Keratinocyte (primary cell): ENCODE data around the gene ABL1.

ENCODE experiments used
- EZH2 ChIP-seq: IDR thresholded peaks from one replicate; pipeline ENCODE4 v1.6.1; 2012; ENCODE audit warnings: inconsistent platforms, mild to moderate bottlenecking, low read length, moderate library complexity
- TF ChIP-seq, protein P1 (sequence below), 3 experiments: IDR thresholded peaks in 1 of 3; conservative IDR thresholded peaks in 1 of 3; optimal IDR thresholded peaks in 1 of 3; 2 replicates in 2 of 3; 3 replicates in 1 of 3; pipeline versions ENCODE3 to v1.5.1; 2011; ENCODE audit warnings: low read length in 3 of 3, mild to moderate bottlenecking in 3 of 3, moderate library complexity in 2 of 3, control low read depth in 1 of 3, inconsistent platforms in 1 of 3; ENCODE audit not compliant: insufficient read depth in 2 of 3; ENCODE audit errors: extremely low read depth in 1 of 3

DNA sequence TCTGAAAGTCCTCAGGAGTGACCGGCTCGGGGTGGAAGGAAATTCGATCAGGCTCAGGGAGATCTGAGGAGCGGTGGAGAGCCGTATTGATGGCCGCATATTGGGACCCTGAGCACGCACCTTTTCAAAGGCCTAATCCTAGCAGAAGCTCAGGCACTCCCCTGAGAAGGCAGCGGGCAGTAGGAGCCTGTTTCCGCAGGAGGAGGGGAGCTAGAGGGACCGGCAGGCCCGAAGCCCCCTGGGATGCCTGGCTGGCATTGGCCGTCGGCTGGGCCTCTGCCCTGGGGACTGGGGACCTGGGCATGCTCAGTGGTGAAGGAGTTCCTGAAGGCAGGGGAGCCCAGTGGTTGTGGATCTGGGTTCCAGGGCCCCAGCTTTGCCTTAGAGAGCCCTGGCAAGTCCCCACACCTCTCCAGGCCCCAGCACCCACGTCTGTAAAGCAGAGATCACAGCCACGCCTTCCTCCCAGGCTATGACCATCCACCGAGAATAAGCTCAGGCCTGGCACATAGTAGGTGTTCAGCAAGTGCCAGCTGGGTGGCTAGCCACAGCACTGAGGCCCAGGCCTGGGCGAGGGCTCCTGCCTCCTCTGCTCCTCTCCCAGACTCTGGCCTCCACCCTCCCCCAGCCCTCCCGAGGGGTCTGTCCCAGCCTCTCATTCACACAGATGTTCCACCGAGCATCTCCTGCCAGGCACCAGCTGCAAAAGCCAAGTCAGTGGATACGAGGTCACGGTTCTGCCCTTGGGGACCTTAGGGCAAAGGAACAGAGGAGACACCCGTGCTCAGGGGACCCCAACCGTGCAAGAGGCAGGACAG lies 78.8 kb downstream of the ABL1 start:
- TF ChIP-seq EZH2 = no peak
- TF ChIP-seq, protein P1, sequence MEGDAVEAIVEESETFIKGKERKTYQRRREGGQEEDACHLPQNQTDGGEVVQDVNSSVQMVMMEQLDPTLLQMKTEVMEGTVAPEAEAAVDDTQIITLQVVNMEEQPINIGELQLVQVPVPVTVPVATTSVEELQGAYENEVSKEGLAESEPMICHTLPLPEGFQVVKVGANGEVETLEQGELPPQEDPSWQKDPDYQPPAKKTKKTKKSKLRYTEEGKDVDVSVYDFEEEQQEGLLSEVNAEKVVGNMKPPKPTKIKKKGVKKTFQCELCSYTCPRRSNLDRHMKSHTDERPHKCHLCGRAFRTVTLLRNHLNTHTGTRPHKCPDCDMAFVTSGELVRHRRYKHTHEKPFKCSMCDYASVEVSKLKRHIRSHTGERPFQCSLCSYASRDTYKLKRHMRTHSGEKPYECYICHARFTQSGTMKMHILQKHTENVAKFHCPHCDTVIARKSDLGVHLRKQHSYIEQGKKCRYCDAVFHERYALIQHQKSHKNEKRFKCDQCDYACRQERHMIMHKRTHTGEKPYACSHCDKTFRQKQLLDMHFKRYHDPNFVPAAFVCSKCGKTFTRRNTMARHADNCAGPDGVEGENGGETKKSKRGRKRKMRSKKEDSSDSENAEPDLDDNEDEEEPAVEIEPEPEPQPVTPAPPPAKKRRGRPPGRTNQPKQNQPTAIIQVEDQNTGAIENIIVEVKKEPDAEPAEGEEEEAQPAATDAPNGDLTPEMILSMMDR (optimal IDR thresholded peaks at IDR 0.05 in 1 of 3, IDR thresholded peaks at IDR 0.05 in 1 of 3, conservative IDR thresholded peaks at IDR 0.05 in 1 of 3; ENCODE audit: extremely low read depth in 1 of 3, insufficient read depth in 2 of 3, low read length in 3 of 3) = no peak
